HepG2 (cell line): ENCODE results near the gene NUBPL.

ENCODE experiments used
- BRCA1 ChIP-seq: sonication (generic); formaldehyde crosslinking; IDR thresholded peaks from 2 replicates; pipeline ENCODE4 v1.4.0; 2020; ENCODE audit warnings: missing genetic modification reagents
- ELF4 ChIP-seq: sonication (generic); formaldehyde crosslinking; IDR thresholded peaks from 2 replicates; pipeline ENCODE4 v1.5.0; 2020; ENCODE audit warnings: missing genetic modification reagents, mild to moderate bottlenecking, moderate library complexity, borderline replicate concordance
- FLYWCH1 ChIP-seq: sonication (generic); formaldehyde crosslinking; IDR thresholded peaks from 2 replicates; pipeline ENCODE4 v1.8.1; 2023; ENCODE audit warnings: mild to moderate bottlenecking, missing genetic modification reagents
- HNRNPH1 ChIP-seq: fragments of 200-400 bp; formaldehyde crosslinking; optimal IDR thresholded peaks from 2 replicates; pipeline ENCODE3; 2017; ENCODE audit warnings: mild to moderate bottlenecking, low read depth, low read length
- NFKBIZ ChIP-seq: IDR thresholded peaks from 2 replicates; pipeline ENCODE4 v1.6.1; 2018; ENCODE audit warnings: missing genetic modification reagents, missing compliant biosample characterization
- NFYB ChIP-seq: sonication (generic); formaldehyde crosslinking; IDR thresholded peaks from 2 replicates; pipeline ENCODE4 v1.4.0; 2020; ENCODE audit warnings: missing genetic modification reagents
- SIN3A ChIP-seq: IDR thresholded peaks from 2 replicates; pipeline ENCODE4 v1.6.1; 2011; ENCODE audit warnings: low read depth, mild to moderate bottlenecking, control low read depth, low read length, borderline replicate concordance
- TSC22D2 ChIP-seq: sonication (generic); formaldehyde crosslinking; IDR thresholded peaks from 2 replicates; pipeline ENCODE4 v1.5.1; 2020; ENCODE audit warnings: missing genetic modification reagents, mild to moderate bottlenecking, borderline replicate concordance
- ZNF24 ChIP-seq: fragments of 450-650 bp; IDR thresholded peaks from 2 replicates; pipeline ENCODE4 v1.6.1; 2017; ENCODE audit warnings: antibody characterized with exemption, mild to moderate bottlenecking
- TF ChIP-seq, protein P1 (sequence below): sonication (generic); formaldehyde crosslinking; IDR thresholded peaks from 2 replicates; pipeline ENCODE4 v1.5.0; 2020; ENCODE audit warnings: mild to moderate bottlenecking, missing genetic modification reagents, moderate library complexity
- TF ChIP-seq, protein P2 (sequence below), 2 experiments: IDR thresholded peaks; 2 replicates each; pipeline ENCODE4 v1.6.1; 2011 to 2012; ENCODE audit warnings: low read length in 2 of 2, borderline replicate concordance in 1 of 2, low read depth in 1 of 2, mild to moderate bottlenecking in 1 of 2, moderate library complexity in 1 of 2

DNA sequence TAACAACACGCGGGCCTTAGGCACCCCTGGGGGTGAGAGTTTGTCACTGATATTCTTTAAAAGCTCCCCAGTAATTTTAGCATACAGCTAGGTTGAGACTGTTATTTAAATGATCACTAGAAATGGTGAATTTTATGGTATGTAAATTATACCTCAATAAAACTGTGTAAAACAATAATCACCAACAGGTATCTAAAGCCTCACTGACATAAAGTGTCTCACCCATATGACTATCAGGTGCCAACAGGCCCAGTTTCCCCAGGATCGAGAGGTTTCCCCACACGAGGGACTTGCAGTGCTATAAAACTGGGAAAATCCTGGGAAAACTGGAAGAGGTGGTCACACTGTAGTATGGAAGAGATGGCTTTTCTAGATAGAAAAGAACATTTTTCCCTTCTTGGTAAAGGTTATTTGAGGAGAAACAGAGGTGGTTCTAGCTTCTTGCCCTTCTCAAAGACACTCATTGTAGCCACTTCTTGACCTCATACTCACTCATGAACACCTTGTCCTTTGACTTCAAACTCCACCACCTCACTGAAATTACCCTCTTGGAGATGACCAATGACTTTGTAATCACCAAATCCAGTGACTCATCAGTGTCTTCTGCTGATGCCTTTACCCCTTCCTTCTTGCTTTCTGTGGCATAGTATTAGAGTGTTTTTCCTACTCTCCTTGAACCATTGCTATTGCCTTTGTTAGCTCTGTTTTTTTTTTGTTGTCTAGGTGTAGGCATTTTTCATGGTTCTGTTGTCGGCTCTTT, 24.8 kb upstream of the NUBPL start:
- TF ChIP-seq NFYB (CRISPR knock-in tag): no peak
- no peak for TF ChIP-seq NFKBIZ
- TF ChIP-seq, protein P1, sequence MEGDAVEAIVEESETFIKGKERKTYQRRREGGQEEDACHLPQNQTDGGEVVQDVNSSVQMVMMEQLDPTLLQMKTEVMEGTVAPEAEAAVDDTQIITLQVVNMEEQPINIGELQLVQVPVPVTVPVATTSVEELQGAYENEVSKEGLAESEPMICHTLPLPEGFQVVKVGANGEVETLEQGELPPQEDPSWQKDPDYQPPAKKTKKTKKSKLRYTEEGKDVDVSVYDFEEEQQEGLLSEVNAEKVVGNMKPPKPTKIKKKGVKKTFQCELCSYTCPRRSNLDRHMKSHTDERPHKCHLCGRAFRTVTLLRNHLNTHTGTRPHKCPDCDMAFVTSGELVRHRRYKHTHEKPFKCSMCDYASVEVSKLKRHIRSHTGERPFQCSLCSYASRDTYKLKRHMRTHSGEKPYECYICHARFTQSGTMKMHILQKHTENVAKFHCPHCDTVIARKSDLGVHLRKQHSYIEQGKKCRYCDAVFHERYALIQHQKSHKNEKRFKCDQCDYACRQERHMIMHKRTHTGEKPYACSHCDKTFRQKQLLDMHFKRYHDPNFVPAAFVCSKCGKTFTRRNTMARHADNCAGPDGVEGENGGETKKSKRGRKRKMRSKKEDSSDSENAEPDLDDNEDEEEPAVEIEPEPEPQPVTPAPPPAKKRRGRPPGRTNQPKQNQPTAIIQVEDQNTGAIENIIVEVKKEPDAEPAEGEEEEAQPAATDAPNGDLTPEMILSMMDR (CRISPR knock-in tag): no peak
- TF ChIP-seq HNRNPH1: no peak
- TF ChIP-seq TSC22D2 (CRISPR knock-in tag): no peak
- no peak for TF ChIP-seq ZNF24
- TF ChIP-seq FLYWCH1 (CRISPR knock-in tag): no peak
- no peak for TF ChIP-seq ELF4 (CRISPR knock-in tag)
- TF ChIP-seq, protein P2, sequence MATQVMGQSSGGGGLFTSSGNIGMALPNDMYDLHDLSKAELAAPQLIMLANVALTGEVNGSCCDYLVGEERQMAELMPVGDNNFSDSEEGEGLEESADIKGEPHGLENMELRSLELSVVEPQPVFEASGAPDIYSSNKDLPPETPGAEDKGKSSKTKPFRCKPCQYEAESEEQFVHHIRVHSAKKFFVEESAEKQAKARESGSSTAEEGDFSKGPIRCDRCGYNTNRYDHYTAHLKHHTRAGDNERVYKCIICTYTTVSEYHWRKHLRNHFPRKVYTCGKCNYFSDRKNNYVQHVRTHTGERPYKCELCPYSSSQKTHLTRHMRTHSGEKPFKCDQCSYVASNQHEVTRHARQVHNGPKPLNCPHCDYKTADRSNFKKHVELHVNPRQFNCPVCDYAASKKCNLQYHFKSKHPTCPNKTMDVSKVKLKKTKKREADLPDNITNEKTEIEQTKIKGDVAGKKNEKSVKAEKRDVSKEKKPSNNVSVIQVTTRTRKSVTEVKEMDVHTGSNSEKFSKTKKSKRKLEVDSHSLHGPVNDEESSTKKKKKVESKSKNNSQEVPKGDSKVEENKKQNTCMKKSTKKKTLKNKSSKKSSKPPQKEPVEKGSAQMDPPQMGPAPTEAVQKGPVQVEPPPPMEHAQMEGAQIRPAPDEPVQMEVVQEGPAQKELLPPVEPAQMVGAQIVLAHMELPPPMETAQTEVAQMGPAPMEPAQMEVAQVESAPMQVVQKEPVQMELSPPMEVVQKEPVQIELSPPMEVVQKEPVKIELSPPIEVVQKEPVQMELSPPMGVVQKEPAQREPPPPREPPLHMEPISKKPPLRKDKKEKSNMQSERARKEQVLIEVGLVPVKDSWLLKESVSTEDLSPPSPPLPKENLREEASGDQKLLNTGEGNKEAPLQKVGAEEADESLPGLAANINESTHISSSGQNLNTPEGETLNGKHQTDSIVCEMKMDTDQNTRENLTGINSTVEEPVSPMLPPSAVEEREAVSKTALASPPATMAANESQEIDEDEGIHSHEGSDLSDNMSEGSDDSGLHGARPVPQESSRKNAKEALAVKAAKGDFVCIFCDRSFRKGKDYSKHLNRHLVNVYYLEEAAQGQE (IDR thresholded peaks at IDR 0.05; ENCODE audit: borderline replicate concordance in 1 of 2, low read depth in 1 of 2, low read length in 2 of 2): no peak
- no peak for TF ChIP-seq SIN3A
- no peak for TF ChIP-seq BRCA1
